Peyer's patch (tissue), 4 donors: ENCODE data around the gene ABCA13.

Experiments
- POLR2A ChIP-seq, 2 donors: fragments of 450-650 bp; IDR thresholded peaks; one replicate each; pipeline ENCODE4 v1.5.1; 2017; ENCODE audit warnings: antibody characterized with exemption in 2 of 2, mild to moderate bottlenecking in 2 of 2, moderate library complexity in 2 of 2
- TF ChIP-seq, protein P1 (sequence below), 6 experiments: fragments of 450-650 bp in 4 of 6; fragments of 200-600 bp in 2 of 6; sonication (generic) in 1 of 6; IDR thresholded peaks; one replicate each; pipeline ENCODE4 v1.5.1; 2017 to 2019; ENCODE audit warnings: antibody characterized with exemption in 6 of 6, mild to moderate bottlenecking in 3 of 6, moderate library complexity in 1 of 6

DNA sequence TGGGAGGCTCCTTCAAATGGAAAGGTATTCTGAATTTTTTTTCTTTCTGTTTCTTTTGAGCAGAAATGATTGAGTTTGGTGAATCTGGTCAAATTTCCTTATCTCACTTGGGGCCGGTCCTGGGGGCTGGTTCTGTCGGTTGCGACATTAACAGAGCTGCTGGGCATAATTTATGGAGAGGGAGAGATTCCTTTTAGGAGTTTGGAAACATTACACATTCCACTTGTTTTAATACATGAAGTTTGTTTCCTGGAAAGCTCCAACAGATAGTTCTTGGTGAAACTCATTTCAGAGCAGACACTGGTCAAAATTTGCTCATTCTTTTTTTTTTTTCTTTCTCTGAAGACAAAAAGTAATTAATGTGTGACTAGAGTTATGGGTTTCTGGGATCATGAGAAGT lies 129.9 kb downstream of the ABCA13 start:
- TF ChIP-seq, protein P1, sequence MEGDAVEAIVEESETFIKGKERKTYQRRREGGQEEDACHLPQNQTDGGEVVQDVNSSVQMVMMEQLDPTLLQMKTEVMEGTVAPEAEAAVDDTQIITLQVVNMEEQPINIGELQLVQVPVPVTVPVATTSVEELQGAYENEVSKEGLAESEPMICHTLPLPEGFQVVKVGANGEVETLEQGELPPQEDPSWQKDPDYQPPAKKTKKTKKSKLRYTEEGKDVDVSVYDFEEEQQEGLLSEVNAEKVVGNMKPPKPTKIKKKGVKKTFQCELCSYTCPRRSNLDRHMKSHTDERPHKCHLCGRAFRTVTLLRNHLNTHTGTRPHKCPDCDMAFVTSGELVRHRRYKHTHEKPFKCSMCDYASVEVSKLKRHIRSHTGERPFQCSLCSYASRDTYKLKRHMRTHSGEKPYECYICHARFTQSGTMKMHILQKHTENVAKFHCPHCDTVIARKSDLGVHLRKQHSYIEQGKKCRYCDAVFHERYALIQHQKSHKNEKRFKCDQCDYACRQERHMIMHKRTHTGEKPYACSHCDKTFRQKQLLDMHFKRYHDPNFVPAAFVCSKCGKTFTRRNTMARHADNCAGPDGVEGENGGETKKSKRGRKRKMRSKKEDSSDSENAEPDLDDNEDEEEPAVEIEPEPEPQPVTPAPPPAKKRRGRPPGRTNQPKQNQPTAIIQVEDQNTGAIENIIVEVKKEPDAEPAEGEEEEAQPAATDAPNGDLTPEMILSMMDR (IDR thresholded peaks at IDR 0.05), result no peak
- TF ChIP-seq POLR2A (IDR thresholded peaks at IDR 0.05), result no peak
